Activated naive CD8-positive, alpha-beta T cell treated with anti-CD3 and anti-CD28 coated beads, Interleukin-2, amount 10 ng/mL, durations not matched to agents 7 days and 5 days (primary cell): ENCODE measurements around the gene CHN2. TPM values are rescaled to one million over a fixed set of nuclear protein-coding genes. Genes with fewer than 3 reads are reported as not detected.

Experiments
- ATAC-seq: fragments of 150-1000 bp; cut with Tn5 transposase; one replicate; pipeline ENCODE4 v1.10.0; 2021; ENCODE audit warnings: low read depth, moderate library complexity
- POLR2A ChIA-PET: fragments of 350-600 bp; sonication (Branson Sonifier 250); formaldehyde crosslinking; loops from one replicate; lab custom pipeline; 2021; ENCODE audit warnings: antibody characterized with exemption; lab: Charles Lee
- DNase-seq: peaks from one replicate; pipeline ENCODE4 v3.0.0; 2021
- H3K27ac Mint-ChIP-seq: one replicate; pipeline ENCODE4 v1.8.0; 2022; ENCODE audit warnings: mild to moderate bottlenecking, mixed read lengths
- H3K27me3 Mint-ChIP-seq: one replicate; pipeline ENCODE4 v1.8.0; 2022; ENCODE audit warnings: mild to moderate bottlenecking, moderate library complexity, mixed read lengths
- H3K36me3 Mint-ChIP-seq: one replicate; pipeline ENCODE4 v1.8.0; 2021; ENCODE audit warnings: mild to moderate bottlenecking, mixed read lengths
- H3K4me1 Mint-ChIP-seq: one replicate; pipeline ENCODE4 v1.8.0; 2021; ENCODE audit warnings: mixed read lengths
- H3K4me3 Mint-ChIP-seq: one replicate; pipeline ENCODE4 v1.8.0; 2022; ENCODE audit warnings: mild to moderate bottlenecking, moderate library complexity, mixed read lengths
- H3K9me3 Mint-ChIP-seq: one replicate; pipeline ENCODE4 v1.8.0; 2021; ENCODE audit warnings: mixed read lengths
- total RNA-seq, 2 experiments: library from RNA; stranded (reverse); gene quantifications; one replicate each; pipeline ENCODE4 v1.2.3, GENCODE V29; 2021

Gene CHN2
- total RNA-seq, 2 experiments from 2014 or later, result 6.5 to 7.2 TPM

GRCh38 chr7:29216128-29216527 is 21.6 kb downstream of the CHN2 start:
- ATAC-seq, result no peak
- POLR2A ChIA-PET, result no interaction called here
- Mint-ChIP-seq H3K27ac (no peak overlapping the region), H3K27me3 (peaks cover 11% of the 10 kb centered on the region), H3K9me3 (no peaks in the 10 kb centered on the region), H3K4me1 (no peaks in the 10 kb centered on the region), H3K36me3 (no peaks in the 10 kb centered on the region), H3K4me3 (no peak overlapping the region)
- no peak for DNase-seq

- Mint-ChIP-seq H3K4me3 (no peak overlapping the region), H3K9me3 (no peaks in the 10 kb centered on the region), H3K4me1 (no peaks in the 10 kb centered on the region), H3K36me3 (no peaks in the 10 kb centered on the region), H3K27ac (no peak overlapping the region), H3K27me3 (peaks cover 13% of the 10 kb centered on the region)
- no peak for ATAC-seq
- POLR2A ChIA-PET, result no interaction called here
- no peak for DNase-seq
Measured at GRCh38 chr7:29217113-29217512, 22.5 kb downstream of the CHN2 start.

GRCh38 chr7:29224726-29225125 is 30.2 kb downstream of the CHN2 start:
- ATAC-seq, result no peak
- POLR2A ChIA-PET, result no interaction called here
- Mint-ChIP-seq H3K27ac (no peak overlapping the region), H3K4me3 (no peak overlapping the region), H3K36me3 (no peaks in the 10 kb centered on the region), H3K4me1 (no peaks in the 10 kb centered on the region), H3K9me3 (no peaks in the 10 kb centered on the region), H3K27me3 (peaks cover 16% of the 10 kb centered on the region)
- DNase-seq, result no peak

- POLR2A ChIA-PET, result no interaction called here
- DNase-seq (no peak), ATAC-seq (no peak)
- H3K4me1 Mint-ChIP-seq, result no peaks in the 10 kb centered on the region
- no peaks in the 10 kb centered on the region for H3K36me3 Mint-ChIP-seq
- H3K27ac Mint-ChIP-seq, result no peak overlapping the region
- no peaks in the 10 kb centered on the region for H3K9me3 Mint-ChIP-seq
- peaks cover 4% of the 10 kb centered on the region for H3K27me3 Mint-ChIP-seq
- no peak overlapping the region for H3K4me3 Mint-ChIP-seq
Measured at GRCh38 chr7:29228289-29229011, 33.9 kb downstream of the CHN2 start.

- POLR2A ChIA-PET, result no interaction called here
- peaks cover under 1% of the 10 kb centered on the region for H3K9me3 Mint-ChIP-seq
- H3K27ac Mint-ChIP-seq, result no peak overlapping the region
- H3K36me3 Mint-ChIP-seq, result no peaks in the 10 kb centered on the region
- DNase-seq (no peak), ATAC-seq (no peak)
- peaks cover 4% of the 10 kb centered on the region for H3K27me3 Mint-ChIP-seq
- no peaks in the 10 kb centered on the region for H3K4me1 Mint-ChIP-seq
- H3K4me3 Mint-ChIP-seq, result no peak overlapping the region
Measured at GRCh38 chr7:29229066-29229465, 34.5 kb downstream of the CHN2 start.

GRCh38 chr7:29229946-29230345 is 35.4 kb downstream of the CHN2 start:
- POLR2A ChIA-PET, result no interaction called here
- Mint-ChIP-seq H3K4me3 (no peak overlapping the region), H3K9me3 (peaks cover 1% of the 10 kb centered on the region), H3K4me1 (no peaks in the 10 kb centered on the region), H3K27me3 (peaks cover 4% of the 10 kb centered on the region), H3K27ac (no peak overlapping the region), H3K36me3 (no peaks in the 10 kb centered on the region)
- DNase-seq (no peak), ATAC-seq (no peak)

GRCh38 chr7:29230871-29231345 is 36.3 kb downstream of the CHN2 start:
- H3K36me3 Mint-ChIP-seq, result no peaks in the 10 kb centered on the region
- peaks cover 3% of the 10 kb centered on the region for H3K27me3 Mint-ChIP-seq
- no peak overlapping the region for H3K4me3 Mint-ChIP-seq
- DNase-seq, result no peak
- peaks cover 1% of the 10 kb centered on the region for H3K9me3 Mint-ChIP-seq
- no peaks in the 10 kb centered on the region for H3K4me1 Mint-ChIP-seq
- H3K27ac Mint-ChIP-seq, result no peak overlapping the region
- POLR2A ChIA-PET, result no interaction called here
- ATAC-seq, result no peak

GRCh38 chr7:29231671-29232232 is 37.2 kb downstream of the CHN2 start:
- peaks cover 2% of the 10 kb centered on the region for H3K9me3 Mint-ChIP-seq
- no peak overlapping the region for H3K4me3 Mint-ChIP-seq
- ATAC-seq (no peak), DNase-seq (no peak)
- H3K27me3 Mint-ChIP-seq, result peaks cover 3% of the 10 kb centered on the region
- no peaks in the 10 kb centered on the region for H3K36me3 Mint-ChIP-seq
- POLR2A ChIA-PET, result no interaction called here
- no peaks in the 10 kb centered on the region for H3K4me1 Mint-ChIP-seq
- H3K27ac Mint-ChIP-seq, result no peak overlapping the region

GRCh38 chr7:29234438-29234837 is 39.9 kb downstream of the CHN2 start:
- Mint-ChIP-seq H3K27ac (no peak overlapping the region), H3K4me3 (no peak overlapping the region), H3K4me1 (no peaks in the 10 kb centered on the region), H3K36me3 (no peaks in the 10 kb centered on the region), H3K27me3 (peaks cover 3% of the 10 kb centered on the region), H3K9me3 (peaks cover 2% of the 10 kb centered on the region)
- no peak for ATAC-seq
- no peak for DNase-seq
- POLR2A ChIA-PET, result no interaction called here

GRCh38 chr7:29236071-29236580 is 41.6 kb downstream of the CHN2 start:
- POLR2A ChIA-PET, result no interaction called here
- no peaks in the 10 kb centered on the region for H3K4me1 Mint-ChIP-seq
- no peak for ATAC-seq

GRCh38 chr7:29236649-29237048 is 42.1 kb downstream of the CHN2 start:
- Mint-ChIP-seq H3K4me1 (no peaks in the 10 kb centered on the region), H3K27me3 (peaks cover 7% of the 10 kb centered on the region), H3K4me3 (no peak overlapping the region), H3K27ac (no peak overlapping the region), H3K9me3 (peaks cover 2% of the 10 kb centered on the region), H3K36me3 (no peaks in the 10 kb centered on the region)
- POLR2A ChIA-PET, result no interaction called here
- ATAC-seq (no peak), DNase-seq (no peak)

More at GRCh38 chr7:29236071-29236580, 41.6 kb downstream of the CHN2 start:
- DNase-seq, result no peak
- peaks cover 2% of the 10 kb centered on the region for H3K9me3 Mint-ChIP-seq
- H3K27me3 Mint-ChIP-seq, result peaks cover 7% of the 10 kb centered on the region
- H3K27ac Mint-ChIP-seq, result no peak overlapping the region
- H3K4me3 Mint-ChIP-seq, result no peak overlapping the region
- H3K36me3 Mint-ChIP-seq, result no peaks in the 10 kb centered on the region

- DNase-seq, result no peak
- peaks cover 7% of the 10 kb centered on the region for H3K27me3 Mint-ChIP-seq
- H3K9me3 Mint-ChIP-seq, result peaks cover 2% of the 10 kb centered on the region
- no peak overlapping the region for H3K4me3 Mint-ChIP-seq
- H3K4me1 Mint-ChIP-seq, result no peaks in the 10 kb centered on the region
- H3K36me3 Mint-ChIP-seq, result no peaks in the 10 kb centered on the region
- POLR2A ChIA-PET, result no interaction called here
- no peak overlapping the region for H3K27ac Mint-ChIP-seq
- ATAC-seq, result no peak
Measured at GRCh38 chr7:29237489-29237888, 42.9 kb downstream of the CHN2 start.

GRCh38 chr7:29239638-29240037 is 45.1 kb downstream of the CHN2 start:
- Mint-ChIP-seq H3K27me3 (peaks cover 13% of the 10 kb centered on the region), H3K4me1 (peaks cover 8% of the 10 kb centered on the region), H3K27ac (no peak overlapping the region), H3K4me3 (no peak overlapping the region), H3K9me3 (peaks cover 1% of the 10 kb centered on the region), H3K36me3 (no peaks in the 10 kb centered on the region)
- POLR2A ChIA-PET, result no interaction called here
- DNase-seq (no peak), ATAC-seq (no peak)

GRCh38 chr7:29242265-29242664 is 47.7 kb downstream of the CHN2 start:
- Mint-ChIP-seq H3K36me3 (no peaks in the 10 kb centered on the region), H3K4me3 (no peak overlapping the region), H3K27me3 (peaks cover 12% of the 10 kb centered on the region), H3K27ac (no peak overlapping the region), H3K4me1 (peaks cover 8% of the 10 kb centered on the region), H3K9me3 (no peaks in the 10 kb centered on the region)
- POLR2A ChIA-PET, result no interaction called here
- DNase-seq (no peak), ATAC-seq (no peak)
